GM18858 (cell line): ENCODE results near the gene SAA1.

ENCODE experiments used
- ATAC-seq: cut with Tn5 transposase; IDR thresholded peaks from one replicate; pipeline ENCODE4 v1.9.1; 2021; ENCODE audit not compliant: unreplicated experiment

The SAA1 gene

GRCh38 chr11:18308242-18308641 is 42.2 kb downstream of the SAA1 start:
- no peak for ATAC-seq

DNA sequence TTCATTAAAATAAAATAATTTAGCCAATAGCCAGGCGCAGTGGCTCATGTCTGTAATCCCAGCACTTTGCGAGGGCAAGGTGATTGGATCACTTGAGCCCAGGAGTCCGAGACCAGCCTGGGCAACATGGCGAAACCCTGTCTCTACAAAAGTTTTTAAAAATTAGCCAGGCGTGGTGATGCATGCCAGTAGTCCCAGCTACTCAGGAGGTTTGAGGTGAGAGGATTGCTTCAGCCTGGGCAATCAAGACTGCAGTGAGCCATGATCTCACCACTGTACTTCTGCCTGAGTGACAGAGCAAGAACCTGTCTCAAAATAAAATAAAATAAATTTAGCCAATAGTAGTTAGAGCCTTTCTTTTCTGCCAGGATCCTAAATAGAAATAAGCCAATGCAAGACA is 43.6 kb downstream of the SAA1 start:
- no peak for ATAC-seq

DNA sequence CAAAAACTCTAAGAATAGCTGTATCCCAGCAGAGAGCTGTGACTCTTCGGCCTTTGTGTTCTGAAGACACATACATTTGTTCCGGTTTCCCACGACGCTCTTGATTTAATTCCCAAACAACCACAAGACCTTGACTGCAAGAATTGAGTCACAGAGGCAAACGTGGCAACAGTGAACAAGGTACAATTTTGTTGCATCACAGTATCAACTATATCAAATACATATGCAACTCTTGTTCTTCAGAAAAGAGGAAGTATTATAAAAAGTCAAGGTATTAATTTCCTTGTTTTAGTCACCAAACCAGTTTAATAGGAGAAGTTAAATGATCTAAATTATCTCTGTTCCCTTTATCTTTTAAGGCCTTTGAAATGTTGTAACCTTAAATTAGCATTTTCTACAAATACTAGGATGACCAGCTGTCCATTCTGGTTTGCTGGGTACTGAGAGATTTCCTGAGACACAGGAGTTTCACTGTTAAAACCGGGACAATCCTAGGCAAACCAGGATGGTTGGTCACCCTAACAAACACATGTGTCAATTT is 44.8 kb downstream of the SAA1 start:
- ATAC-seq = peak; percentile 52

DNA sequence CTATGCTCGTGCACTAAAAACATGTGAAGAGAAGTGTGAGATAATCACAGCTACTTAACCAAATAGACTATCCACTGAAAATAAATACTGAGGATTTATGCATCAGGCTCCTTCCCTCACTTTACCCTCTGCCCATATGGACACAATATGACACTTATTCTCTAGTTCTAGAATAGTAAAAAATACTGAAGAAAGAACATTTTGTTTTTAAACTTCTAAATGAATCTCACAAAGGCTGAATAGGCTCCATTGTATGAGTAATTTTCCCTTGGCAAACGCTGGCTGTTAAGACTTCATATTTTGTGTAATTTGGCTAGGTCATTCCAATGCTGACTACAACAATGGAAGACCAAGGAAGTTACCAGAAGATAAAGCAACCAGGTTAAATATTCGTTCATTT is 45.9 kb downstream of the SAA1 start:
- ATAC-seq = no peak

DNA sequence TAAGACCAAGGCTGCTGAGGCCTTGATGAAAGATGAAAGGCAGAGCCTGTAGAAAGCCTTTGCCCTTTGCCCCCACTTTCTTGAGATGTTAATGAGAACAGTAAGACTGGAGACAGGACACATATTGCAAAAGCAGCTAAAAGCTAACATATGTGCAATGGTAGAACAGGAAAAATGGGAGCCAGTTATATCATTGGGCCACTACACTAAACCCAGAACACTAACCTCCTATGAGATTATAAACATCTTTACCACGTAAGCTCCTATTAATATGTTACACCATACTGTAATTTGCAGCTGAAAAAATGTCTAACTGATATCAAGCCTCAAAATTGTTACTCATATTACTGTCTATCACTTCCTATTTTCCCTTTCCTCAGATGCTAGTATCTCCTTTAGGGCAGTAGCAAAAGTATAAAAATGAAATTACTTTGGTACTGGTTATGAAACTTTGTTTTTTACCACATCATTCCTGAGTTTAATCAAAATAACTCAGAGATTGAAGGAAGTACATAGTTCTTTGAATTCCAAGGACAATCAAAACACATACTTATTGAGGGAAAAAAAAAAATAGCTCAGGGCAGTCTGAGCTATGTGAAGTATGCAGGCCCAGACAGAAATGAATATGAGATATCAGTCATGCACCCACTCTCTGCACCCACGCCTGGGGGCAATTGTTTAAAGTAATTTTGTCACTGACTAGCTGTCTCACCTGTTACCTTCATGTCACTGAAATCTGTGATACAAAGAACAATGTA is 46.8 kb downstream of the SAA1 start:
- no peak for ATAC-seq

DNA sequence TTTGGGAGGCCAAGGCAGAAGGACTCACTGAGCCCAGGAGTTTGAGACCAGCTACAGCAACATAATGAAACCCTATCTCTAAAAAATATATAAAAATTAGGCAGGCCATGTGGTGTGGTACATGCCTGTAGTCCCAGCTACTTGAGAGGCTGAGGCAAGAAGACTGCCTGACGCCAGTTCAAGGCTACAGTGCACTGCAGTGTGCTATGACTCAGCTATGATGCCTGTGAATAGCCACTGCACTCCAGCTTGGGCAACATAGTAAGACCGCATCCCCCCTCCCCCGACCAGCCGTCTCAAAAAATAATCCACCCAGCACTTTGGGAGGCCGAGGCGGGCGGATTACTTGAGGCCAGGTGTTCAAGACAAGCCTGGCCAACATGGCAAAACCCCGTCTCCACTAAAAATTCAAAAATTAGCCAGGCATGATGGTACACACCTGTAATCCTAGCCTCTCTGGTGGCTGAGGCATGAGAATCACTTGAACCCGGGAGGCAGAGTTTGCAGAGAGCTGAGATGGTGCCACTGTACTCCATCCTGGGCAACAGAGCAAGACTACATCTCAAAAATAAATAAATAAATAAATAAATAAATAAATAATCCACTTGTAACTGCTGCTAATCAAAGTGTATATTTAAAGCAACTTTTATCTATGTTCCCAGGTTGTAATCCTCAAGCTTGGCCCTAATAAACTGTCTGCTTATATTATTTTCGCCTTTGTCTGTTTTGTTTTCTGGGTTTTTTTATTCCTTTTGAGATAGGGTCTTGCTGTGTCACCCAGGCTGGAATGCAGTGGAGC is 48.1 kb downstream of the SAA1 start:
- no peak for ATAC-seq

DNA sequence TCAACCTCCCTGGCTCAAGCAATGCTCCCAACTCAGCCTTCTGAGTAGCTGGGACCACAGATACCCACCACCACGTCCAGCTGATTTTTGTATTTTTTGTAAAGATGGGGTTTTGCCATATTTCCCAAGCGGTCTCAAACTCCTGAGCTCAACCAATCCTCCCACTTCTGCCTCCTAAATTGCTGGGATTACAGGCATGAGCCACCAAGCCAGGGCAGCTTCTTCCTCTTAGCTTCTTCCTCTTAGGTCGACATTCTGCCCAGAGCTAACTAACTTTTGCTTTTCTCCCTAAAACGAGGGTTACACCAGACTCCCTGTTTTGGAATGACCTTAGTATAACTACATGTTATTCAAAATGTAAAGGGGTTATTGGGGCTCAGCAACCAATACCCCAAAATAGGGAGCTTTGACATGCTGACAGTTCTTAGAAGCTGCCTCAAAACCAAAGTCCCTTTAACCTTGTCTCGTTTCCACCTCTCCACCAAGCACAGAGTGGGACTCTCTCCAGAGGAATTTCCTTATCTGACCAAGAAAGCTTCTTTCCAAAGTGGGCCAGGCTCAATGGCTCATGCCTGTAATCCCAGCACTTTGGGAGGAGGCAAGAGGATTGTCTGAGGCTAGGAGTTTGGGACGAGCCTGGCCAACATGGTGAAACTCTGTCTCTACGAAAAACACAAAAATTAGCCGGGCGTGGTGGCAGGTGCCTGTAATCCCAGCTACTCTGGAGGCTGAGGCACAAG is 48.9 kb downstream of the SAA1 start:
- no peak for ATAC-seq

DNA sequence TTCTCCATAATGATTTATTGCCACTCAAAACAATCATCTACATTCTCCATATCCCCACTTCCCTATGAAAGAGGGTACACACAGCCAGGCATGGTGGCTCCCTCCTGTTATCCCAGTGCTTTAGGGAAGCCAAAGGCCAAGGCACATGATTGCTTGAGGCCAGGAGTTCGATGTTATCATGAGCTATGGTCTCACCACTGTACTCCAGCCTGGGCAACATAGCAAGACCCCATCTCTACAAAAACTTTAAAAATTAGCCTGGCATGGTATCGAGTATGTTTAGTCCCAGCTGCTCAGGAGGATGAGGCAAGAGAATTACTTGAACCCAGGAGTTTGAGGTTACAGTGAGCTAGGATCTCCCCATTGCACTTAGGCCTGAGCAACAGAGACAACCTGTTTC is 49.8 kb downstream of the SAA1 start:
- ATAC-seq = no peak

DNA sequence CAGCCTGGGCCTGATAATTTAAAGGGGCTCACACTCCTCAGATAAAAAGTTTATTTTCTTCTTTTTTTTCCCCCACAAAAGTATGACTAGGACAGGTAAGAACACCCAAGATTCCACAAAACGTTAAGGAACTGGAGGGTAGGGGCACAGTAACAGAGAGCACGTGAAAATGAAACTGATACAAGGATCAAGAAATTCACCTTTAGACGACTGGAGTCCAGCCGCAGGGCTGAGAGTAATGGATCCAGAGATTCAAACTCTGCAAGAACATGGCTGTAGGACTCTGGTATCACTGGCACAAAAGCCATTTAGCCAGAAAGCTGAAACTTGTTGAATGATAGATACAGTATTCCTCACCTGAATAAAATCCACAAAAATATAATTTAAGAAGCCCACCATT is 51.5 kb downstream of the SAA1 start:
- ATAC-seq = no peak
